Adrenal gland (tissue), 12 donors: Measurements from ENCODE around the gene AKAP13. TPM values are rescaled to one million over a fixed set of nuclear protein-coding genes. Genes with fewer than 3 reads are reported as not detected.

Experiments
- DNase-seq, 7 donors: peaks; one replicate each; pipeline ENCODE4 v3.0.0-alpha.2; 2019 to 2020
- H3K27ac ChIP-seq, 5 donors: fragments of 200-600 bp; sonication (generic) in 4 of 5; 1 replicate in 3 of 5; 2 replicates in 2 of 5; pipeline versions ENCODE4 v1.5.1 to v1.8.0; 2016 to 2020; ENCODE audit warnings: mild to moderate bottlenecking in 1 of 5
- H3K27me3 ChIP-seq: fragments of 200-600 bp; 2 replicates; pipeline ENCODE4 v1.8.0; 2021
- H3K36me3 ChIP-seq, 2 donors: fragments of 200-600 bp; replicated peaks in 1 of 2; 1 replicate in 1 of 2; 2 replicates in 1 of 2; pipeline versions ENCODE4 v1.5.1 to v1.8.0; 2018 to 2022
- H3K4me1 ChIP-seq, 2 donors: fragments of 200-600 bp; replicated peaks in 1 of 2; 1 replicate in 1 of 2; 2 replicates in 1 of 2; pipeline versions ENCODE4 v1.5.1 to v1.8.0; 2018 to 2021
- H3K4me3 ChIP-seq, 4 donors: fragments of 200-600 bp; sonication (generic) in 3 of 4; one replicate each; pipeline ENCODE4 v1.5.1; 2016 to 2018
- H3K9me3 ChIP-seq, 3 donors: fragments of 200-600 bp; sonication (generic) in 1 of 3; replicated peaks in 1 of 3; 1 replicate in 2 of 3; 2 replicates in 1 of 3; pipeline versions ENCODE4 v1.5.1 to v1.8.0; 2016 to 2021
- CTCF ChIP-seq, 6 experiments: fragments of 450-650 bp in 4 of 6; fragments of 200-600 bp in 2 of 6; sonication (generic) in 1 of 6; IDR thresholded peaks; 1 replicate in 5 of 6; 2 replicates in 1 of 6; pipeline versions ENCODE4 v1.5.1 to v1.8.0; 2016 to 2021; ENCODE audit warnings: antibody characterized with exemption in 6 of 6, mild to moderate bottlenecking in 2 of 6, moderate library complexity in 1 of 6
- POLR2A ChIP-seq, 2 donors: fragments of 450-650 bp; IDR thresholded peaks; one replicate each; pipeline ENCODE4 v1.6.1; 2017; ENCODE audit warnings: antibody characterized with exemption in 2 of 2, mild to moderate bottlenecking in 2 of 2, moderate library complexity in 1 of 2
- WGBS, 4 donors: extraction: QIAGEN DNeasy Blood & Tissue Kit in 2 of 4; methylation state at CpG; one replicate each; pipeline versions ENCODE4 v1.1.5 to v1.1.7; 2013 to 2017; 5-methylcytosine and 5-hydroxymethylcytosine counted together
- intact Hi-C, 2 donors: fragments of 100-400 bp; cut with DNase I; formaldehyde crosslinking; loops; one replicate each; pipeline versions ENCODE4 v1.14.1 to v1.15.0; 2022 to 2023
- polyA plus RNA-seq, 3 donors: library from polyadenylated mRNA; stranded (reverse); fragments of 200-250 nt in 2 of 3; fragments of 350-450 nt in 1 of 3; fragmentation: Illumina TruSeq in 1 of 3; extraction: RNeasy Lipid Tissue Mini Kit (QIAGEN cat#74804) in 1 of 3; gene quantifications; one replicate each; pipeline ENCODE4 v1.2.3, GENCODE V29; 2013 to 2014
- total RNA-seq, 9 donors: library from RNA; depleted of rRNA in 4 of 9; stranded (reverse); fragments of >200 nt in 4 of 9; fragments of 120-200 nt in 1 of 9; fragmentation: NEBNext Ultra II Directional in 1 of 9; extraction: Animal tissue kit (Norgen Biotek cat#: 25700) in 1 of 9; gene quantifications; one replicate each; pipeline versions ENCODE4 v1.1.0 to v1.2.4, GENCODE V29; 2013 to 2023
- donor health status: healthy with polysubstance abuse.
- donor health status: Bipolar disorder and iron deficiency.
- donor health status: DM: yes; HTN: yes; CAD: no.
- donor health status: DM: no; HTN: no; CAD: no.
- donor health status: DM: no; HTN: no; CAD: no.
- donor health status: DM: yes; HTN: yes; CAD: no.

AKAP13 gene
- total and polyA plus RNA-seq, 12 donors = 42.7 to 144 (median 89.2) TPM

GRCh38 chr15:85707519-85708338 lies 327.3 kb downstream of the AKAP13 start:
- Histone ChIP-seq H3K4me3 (peak overlapping the region in 1 of 4 donors; percentile 44), H3K9me3 (no peaks in the 10 kb centered on the region), H3K27me3 (no peaks in the 10 kb centered on the region), H3K27ac (peak overlapping the region; percentile 54 to 90 (median 81)), H3K4me1 (peaks cover 29 to 65% of the 10 kb centered on the region in 2 donors), H3K36me3 (peaks cover 0 to 35% of the 10 kb centered on the region in 2 donors)
- intact Hi-C loops = no loop called here
- TF ChIP-seq POLR2A (IDR thresholded peaks at IDR 0.05) (peak in 1 of 2 donors; percentile 46), CTCF (IDR thresholded peaks at IDR 0.05) (no peak)
- 23 to 31% (median 28%) methylated on average over 8 of the region's 8 CpGs for WGBS, 4 donors
- peak in 4 of 7 donors; percentile 51 to 57 (median 54) for DNase-seq

GRCh38 chr15:85708402-85708941 lies 328.1 kb downstream of the AKAP13 start:
- 38 to 55% (median 46%) methylated on average over 6 of the region's 6 CpGs for WGBS, 4 donors
- Histone ChIP-seq H3K36me3 (peaks cover 0 to 35% of the 10 kb centered on the region in 2 donors), H3K27me3 (no peaks in the 10 kb centered on the region), H3K4me1 (peaks cover 29 to 58% of the 10 kb centered on the region in 2 donors), H3K27ac (peak overlapping the region; percentile 54 to 90 (median 81)), H3K9me3 (no peaks in the 10 kb centered on the region), H3K4me3 (no peak overlapping the region)
- DNase-seq = peak in 4 of 7 donors; percentile 33 to 50 (median 37)
- TF ChIP-seq CTCF (IDR thresholded peaks at IDR 0.05) = no peak
- no peak for TF ChIP-seq POLR2A (IDR thresholded peaks at IDR 0.05)
- intact Hi-C loops = no loop called here

GRCh38 chr15:85709250-85709649 lies 328.8 kb downstream of the AKAP13 start:
- Histone ChIP-seq H3K36me3 (peaks cover 0 to 41% of the 10 kb centered on the region in 2 donors), H3K4me3 (no peak overlapping the region), H3K27ac (peak overlapping the region in 1 of 5 donors; percentile 87), H3K4me1 (peaks cover 23 to 51% of the 10 kb centered on the region in 2 donors), H3K9me3 (no peaks in the 10 kb centered on the region), H3K27me3 (no peaks in the 10 kb centered on the region)
- no peak for DNase-seq
- WGBS, 4 donors = 90 to 100% (median 99%) methylated on average over 2 of the region's 2 CpGs
- TF ChIP-seq CTCF (IDR thresholded peaks at IDR 0.05) (no peak), POLR2A (IDR thresholded peaks at IDR 0.05) (no peak)
- intact Hi-C loops = no loop called here

GRCh38 chr15:85710340-85710842 lies 330.0 kb downstream of the AKAP13 start:
- Histone ChIP-seq H3K4me1 (peaks cover 19 to 40% of the 10 kb centered on the region in 2 donors), H3K27ac (no peak overlapping the region), H3K27me3 (no peaks in the 10 kb centered on the region), H3K4me3 (no peak overlapping the region), H3K36me3 (peaks cover 0 to 52% of the 10 kb centered on the region in 2 donors), H3K9me3 (no peaks in the 10 kb centered on the region)
- WGBS, 4 donors = 93 to 95% (median 94%) methylated on average over 7 of the region's 7 CpGs
- TF ChIP-seq POLR2A (IDR thresholded peaks at IDR 0.05) = no peak
- no peak for TF ChIP-seq CTCF (IDR thresholded peaks at IDR 0.05)
- intact Hi-C loops = no loop called here
- no peak for DNase-seq
